Muscle of arm (tissue), 12 donors: Measurements from ENCODE around the gene COPZ2. TPM values are rescaled to one million over a fixed set of nuclear protein-coding genes. Genes with fewer than 3 reads are reported as not detected.
A peak's percentile ranks its signal among the peaks of the same experiment; 100 is the strongest.
"Not testable (repeated sequence)": the region's sequence is repeated elsewhere in the genome, so short reads cannot be mapped to it uniquely, and the experiment has no call there.

Source experiments
- DNase-seq: peaks from one replicate; pipeline ENCODE4 v3.0.0-alpha.2; 2013
- polyA plus RNA-seq, 12 donors: library from polyadenylated mRNA; unstranded; fragments of 120-200 nt; gene quantifications; one replicate each; pipeline ENCODE4 v1.2.1, GENCODE V29; 2013; ENCODE audit not compliant: insufficient read length in 12 of 12

Gene COPZ2
- polyA plus RNA-seq, 12 donors, result 36.1 to 70.2 (median 42.4) TPM; not detected in 1

GRCh38 chr17:47989700-47990099 is 47.9 kb downstream of the COPZ2 start:
- no peak for DNase-seq

GRCh38 chr17:47989159-47989558 is 48.4 kb downstream of the COPZ2 start:
- no peak for DNase-seq

GRCh38 chr17:47988445-47988844 is 49.2 kb downstream of the COPZ2 start:
- not testable (repeated sequence) for DNase-seq

- DNase-seq, result no peak
Observed at GRCh38 chr17:47987240-47987835, 50.3 kb downstream of the COPZ2 start.

GRCh38 chr17:47986520-47986919 is 51.1 kb downstream of the COPZ2 start:
- no peak for DNase-seq

GRCh38 chr17:47983492-47984223 is 53.9 kb downstream of the COPZ2 start:
- DNase-seq, result no peak

- DNase-seq, result no peak
Observed at GRCh38 chr17:47982645-47983390, 54.8 kb downstream of the COPZ2 start.

- no peak for DNase-seq
Observed at GRCh38 chr17:47982091-47982617, 55.4 kb downstream of the COPZ2 start.

GRCh38 chr17:47981462-47981861 is 56.1 kb downstream of the COPZ2 start:
- DNase-seq, result no peak

GRCh38 chr17:47980541-47980940 is 57.1 kb downstream of the COPZ2 start:
- DNase-seq, result no peak

- DNase-seq, result peak; percentile 56
Observed at GRCh38 chr17:47978324-47978723, 59.3 kb downstream of the COPZ2 start.

Other genes starting within 250 kb of the COPZ2 start
- gene OSBPL7, start 216.0 kb downstream of the COPZ2 start, polyA plus RNA-seq, result 10 to 100 TPM in 8 of 12 donors, 1 to 10 TPM in 3, not detected in 1; 6.9 to 18.8 (median 13.6) TPM
- 10 to 100 TPM in 11 of 12 donors, not detected in 1; 38.6 to 66.4 (median 51.1) TPM for gene MRPL10, start 206.3 kb downstream of the COPZ2 start, polyA plus RNA-seq
- gene LRRC46, start 206.1 kb downstream of the COPZ2 start, polyA plus RNA-seq, result 1 to 10 TPM in 5 of 12 donors, under 1 TPM in 5, not detected in 2; 0.57 to 1.8 (median 1.0) TPM
- 10 to 100 TPM in 11 of 12 donors, not detected in 1; 15.6 to 45.1 (median 23.2) TPM for gene SCRN2, start 196.5 kb downstream of the COPZ2 start, polyA plus RNA-seq
- 1 to 10 TPM in 7 of 12 donors, under 1 TPM in 4, not detected in 1; 0.61 to 8.9 (median 1.5) TPM for gene SP6, start 186.6 kb downstream of the COPZ2 start, polyA plus RNA-seq
- 10 to 100 TPM in 11 of 12 donors, not detected in 1; 12.8 to 39.2 (median 15.4) TPM for gene SP2, start 141.6 kb downstream of the COPZ2 start, polyA plus RNA-seq
- 10 to 100 TPM in 7 of 12 donors, 1 to 10 TPM in 4, not detected in 1; 7.4 to 29.2 (median 10.7) TPM for gene PNPO, start 96.2 kb downstream of the COPZ2 start, polyA plus RNA-seq
- gene PRR15L, start 79.9 kb downstream of the COPZ2 start, polyA plus RNA-seq, result 10 to 100 TPM in 1 of 12 donors, 1 to 10 TPM in 1, under 1 TPM in 5, not detected in 5; 0.12 to 36.5 (median 0.64) TPM
- gene CDK5RAP3, start 66.7 kb downstream of the COPZ2 start, polyA plus RNA-seq, result 100 to 1,000 TPM in 1 of 12 donors, 10 to 100 TPM in 10, not detected in 1; 66.0 to 120 (median 74.3) TPM
- 100 to 1,000 TPM; 146 to 376 (median 279) TPM for gene NFE2L1, start 10.6 kb upstream of the COPZ2 start, polyA plus RNA-seq
- 100 to 1,000 TPM in 4 of 12 donors, 10 to 100 TPM in 7, not detected in 1; 76.0 to 134 (median 85.3) TPM for gene CBX1, start 63.7 kb upstream of the COPZ2 start, polyA plus RNA-seq
- 10 to 100 TPM in 7 of 12 donors, 1 to 10 TPM in 4, not detected in 1; 7.7 to 14.4 (median 10.2) TPM for gene SNX11, start 70.0 kb upstream of the COPZ2 start, polyA plus RNA-seq